Effector CD8-positive, alpha-beta T cell (primary cell): ENCODE data around the gene PRR12.

Source experiments
- DNase-seq: peaks from one replicate; lab custom pipeline; 2025; lab: John Stamatoyannopoulos, UW
- total RNA-seq, 4 experiments: gene quantifications; one replicate each; lab custom pipeline; 2026; lab: John Stamatoyannopoulos, UW

PRR12 gene, protein sequence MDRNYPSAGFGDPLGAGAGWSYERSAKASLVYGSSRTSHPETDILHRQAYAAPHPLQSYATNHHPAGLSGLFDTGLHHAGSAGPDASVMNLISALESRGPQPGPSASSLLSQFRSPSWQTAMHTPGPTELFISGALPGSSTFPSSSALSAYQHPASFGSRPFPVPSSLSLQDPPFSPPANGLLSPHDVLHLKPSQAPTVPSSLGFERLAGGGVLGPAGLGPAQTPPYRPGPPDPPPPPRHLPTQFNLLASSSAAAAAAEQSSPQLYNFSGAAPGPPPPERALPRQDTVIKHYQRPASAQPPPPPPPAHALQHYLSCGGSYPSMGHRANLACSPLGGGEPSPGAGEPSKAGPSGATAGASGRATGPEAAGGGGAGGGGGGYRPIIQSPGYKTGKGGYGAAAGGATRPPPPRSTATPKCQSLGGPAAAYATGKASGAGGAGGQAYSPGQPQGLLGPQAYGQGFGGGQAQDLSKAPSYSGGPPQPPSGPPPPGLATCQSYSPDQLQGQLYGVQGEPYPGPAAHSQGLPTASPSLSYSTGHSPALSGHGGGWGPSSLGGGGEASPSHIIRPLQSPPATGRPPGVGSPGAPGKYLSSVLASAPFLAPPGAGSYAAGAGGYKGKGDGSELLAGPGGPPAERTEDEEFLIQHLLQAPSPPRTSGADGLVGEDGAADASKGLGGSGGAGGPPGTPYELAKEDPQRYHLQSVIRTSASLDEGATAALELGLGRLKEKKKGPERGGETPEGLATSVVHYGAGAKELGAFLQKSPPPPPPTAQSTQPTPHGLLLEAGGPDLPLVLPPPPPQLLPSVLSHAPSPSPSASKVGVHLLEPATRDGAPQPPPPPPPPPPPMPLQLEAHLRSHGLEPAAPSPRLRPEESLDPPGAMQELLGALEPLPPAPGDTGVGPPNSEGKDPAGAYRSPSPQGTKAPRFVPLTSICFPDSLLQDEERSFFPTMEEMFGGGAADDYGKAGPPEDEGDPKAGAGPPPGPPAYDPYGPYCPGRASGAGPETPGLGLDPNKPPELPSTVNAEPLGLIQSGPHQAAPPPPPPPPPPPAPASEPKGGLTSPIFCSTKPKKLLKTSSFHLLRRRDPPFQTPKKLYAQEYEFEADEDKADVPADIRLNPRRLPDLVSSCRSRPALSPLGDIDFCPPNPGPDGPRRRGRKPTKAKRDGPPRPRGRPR (N-terminal part only)
- 34.5 to 83.4 (median 51.7) reads per million in 4 experiments for total RNA-seq

DNA sequence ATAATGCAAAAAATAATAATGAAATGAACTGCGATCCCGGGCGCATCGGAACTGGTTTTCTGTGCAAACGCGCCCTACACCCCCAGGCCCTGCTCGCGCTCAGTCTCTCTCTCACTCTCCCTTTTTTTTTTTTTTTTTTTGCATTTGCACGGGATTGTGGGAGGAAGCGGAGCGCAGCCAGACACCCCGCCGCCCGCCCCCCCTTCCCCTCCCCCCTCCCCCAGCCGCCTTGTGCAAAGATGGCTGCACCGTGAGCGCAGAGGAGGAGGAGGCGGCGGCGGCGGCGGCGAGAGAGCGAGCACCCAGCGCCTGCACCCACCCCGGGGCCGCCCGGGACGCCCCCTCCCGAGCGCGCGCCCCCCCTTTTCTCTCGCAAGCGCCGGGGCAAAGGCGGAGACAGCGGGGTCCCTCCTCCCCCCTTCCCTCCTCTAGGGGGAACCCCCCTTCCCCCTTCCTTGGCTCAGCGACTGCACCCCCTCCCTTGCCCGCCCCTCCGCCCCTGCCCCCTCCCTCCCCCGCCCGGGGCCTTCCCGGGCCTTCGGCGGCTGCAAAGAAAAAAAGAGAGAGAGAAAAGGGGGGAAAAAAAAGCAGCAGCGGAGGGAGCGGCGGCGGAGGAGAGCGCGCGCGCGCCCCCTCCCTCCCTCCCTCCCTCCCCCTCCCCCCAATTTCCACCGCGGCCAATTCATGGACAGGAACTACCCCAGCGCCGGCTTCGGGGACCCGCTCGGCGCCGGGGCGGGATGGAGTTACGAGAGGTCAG, at the start of gene PRR12:
Gene PRR12, plus strand, starts transcription at position 212 of the 760 bp plus-strand sequence. Its CDS starts 473 bp downstream, at position 685.
- peak; percentile 70 for DNase-seq

GRCh38 chr19:49541914-49542313, 49.1 kb upstream of the PRR12 start:
- DNase-seq = no peak

GRCh38 chr19:49542446-49542845, 48.5 kb upstream of the PRR12 start:
- no peak for DNase-seq

DNA sequence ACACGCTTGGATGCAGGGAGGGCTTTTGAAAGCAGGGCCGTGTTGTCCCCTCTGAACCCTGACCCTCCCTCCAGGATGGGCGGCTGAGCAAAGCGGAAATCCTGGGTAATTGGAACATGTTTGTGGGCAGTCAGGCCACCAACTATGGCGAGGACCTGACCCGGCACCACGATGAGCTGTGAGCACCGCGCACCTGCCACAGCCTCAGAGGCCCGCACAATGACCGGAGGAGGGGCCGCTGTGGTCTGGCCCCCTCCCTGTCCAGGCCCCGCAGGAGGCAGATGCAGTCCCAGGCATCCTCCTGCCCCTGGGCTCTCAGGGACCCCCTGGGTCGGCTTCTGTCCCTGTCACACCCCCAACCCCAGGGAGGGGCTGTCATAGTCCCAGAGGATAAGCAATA, 48.0 kb upstream of the PRR12 start:
- no peak for DNase-seq

GRCh38 chr19:49544154-49544553, 46.8 kb upstream of the PRR12 start:
- no peak for DNase-seq

GRCh38 chr19:49546825-49547565, 44.0 kb upstream of the PRR12 start:
- peak; percentile 51 for DNase-seq

GRCh38 chr19:49549045-49549444, 41.9 kb upstream of the PRR12 start:
- no peak for DNase-seq

- no peak for DNase-seq
Observed at GRCh38 chr19:49551531-49551930, 39.5 kb upstream of the PRR12 start.

DNA sequence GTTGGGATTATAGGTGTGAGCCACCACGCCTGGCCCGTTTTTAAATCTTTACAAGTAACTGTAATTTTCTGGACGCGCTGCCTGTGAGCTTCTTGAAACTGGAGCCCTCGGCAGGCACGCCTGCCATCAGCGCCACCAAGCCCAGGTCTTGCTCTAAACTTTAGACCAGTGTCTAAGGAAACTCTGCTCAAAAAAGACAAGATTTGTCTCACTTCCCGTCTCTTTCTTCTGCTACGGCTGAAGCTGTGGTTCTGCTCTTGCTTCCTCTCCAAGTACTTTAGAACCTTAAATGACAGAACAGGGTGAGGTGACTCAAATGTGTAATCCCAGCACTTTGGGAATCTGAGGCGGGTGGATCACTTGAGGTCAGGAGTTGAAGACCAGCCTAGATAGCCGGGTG, 38.2 kb upstream of the PRR12 start:
- DNase-seq = peak; percentile 10

DNA sequence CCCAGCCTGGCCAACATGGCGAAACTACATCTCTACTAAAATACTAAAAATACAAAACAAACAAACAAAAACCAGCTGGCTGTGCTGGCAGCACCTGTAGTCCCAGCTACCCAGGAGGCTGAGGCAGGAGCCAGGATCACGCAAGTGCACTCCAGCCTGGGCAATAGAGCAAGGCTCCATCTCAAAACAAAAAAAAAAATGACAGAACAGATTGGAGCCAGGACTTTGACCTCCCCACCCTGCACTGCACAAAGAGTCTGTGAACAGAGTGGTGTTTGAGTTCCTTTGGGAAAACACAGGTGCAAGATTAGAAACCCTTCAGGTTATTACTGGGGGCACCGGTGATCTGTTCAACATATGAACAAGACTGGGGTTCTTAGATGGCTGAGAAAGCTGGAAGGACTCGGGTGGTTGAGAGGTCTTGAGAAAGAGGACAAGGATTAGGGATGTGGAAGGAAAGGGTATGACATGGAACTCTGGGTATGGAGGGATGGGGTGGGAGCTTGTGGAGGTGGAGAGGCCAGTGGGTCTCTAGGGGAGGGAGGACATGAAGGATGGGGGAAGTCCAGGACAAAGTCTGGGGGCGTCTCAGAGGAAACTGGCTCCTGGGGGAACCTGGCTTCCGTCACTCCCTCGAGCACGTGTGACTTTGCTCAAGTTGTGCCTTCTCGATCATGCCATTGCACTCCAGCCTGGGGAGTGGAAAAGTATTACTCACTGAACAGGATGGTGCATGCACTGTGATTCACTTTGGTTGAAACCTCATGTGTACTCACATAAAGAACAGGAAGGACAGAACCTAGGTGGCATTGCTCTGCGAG, 37.3 kb upstream of the PRR12 start:
- peak; percentile 13 for DNase-seq

DNA sequence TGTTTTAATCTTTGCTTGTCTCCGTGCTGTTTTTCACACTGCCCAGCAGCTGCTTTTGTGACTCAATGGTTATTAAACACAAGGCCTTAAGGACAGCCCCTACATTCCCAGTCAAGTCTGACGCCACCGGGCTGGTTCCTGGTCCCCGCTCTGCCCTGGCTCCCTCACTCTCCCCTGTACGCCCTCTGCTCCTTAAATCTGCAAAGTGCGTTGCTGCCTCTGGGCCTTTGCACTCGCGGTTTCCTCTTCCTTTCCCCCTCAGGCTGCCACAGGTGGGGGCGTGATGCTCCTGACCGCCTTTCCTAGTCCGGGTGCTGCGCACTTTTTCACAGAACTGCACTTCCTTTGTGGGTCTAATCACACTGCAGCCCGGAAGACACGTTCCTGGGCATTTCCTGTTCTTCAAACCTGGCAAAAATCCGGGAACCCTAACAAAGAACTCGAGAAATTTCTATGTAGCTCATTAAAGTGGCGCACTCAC, 36.2 kb upstream of the PRR12 start:
- DNase-seq = peak; percentile 20

GRCh38 chr19:49555600-49556411, 35.2 kb upstream of the PRR12 start:
- DNase-seq = peak; percentile 73

- peak; percentile 45 for DNase-seq
Observed at GRCh38 chr19:49556412-49557398, 34.3 kb upstream of the PRR12 start.

DNA sequence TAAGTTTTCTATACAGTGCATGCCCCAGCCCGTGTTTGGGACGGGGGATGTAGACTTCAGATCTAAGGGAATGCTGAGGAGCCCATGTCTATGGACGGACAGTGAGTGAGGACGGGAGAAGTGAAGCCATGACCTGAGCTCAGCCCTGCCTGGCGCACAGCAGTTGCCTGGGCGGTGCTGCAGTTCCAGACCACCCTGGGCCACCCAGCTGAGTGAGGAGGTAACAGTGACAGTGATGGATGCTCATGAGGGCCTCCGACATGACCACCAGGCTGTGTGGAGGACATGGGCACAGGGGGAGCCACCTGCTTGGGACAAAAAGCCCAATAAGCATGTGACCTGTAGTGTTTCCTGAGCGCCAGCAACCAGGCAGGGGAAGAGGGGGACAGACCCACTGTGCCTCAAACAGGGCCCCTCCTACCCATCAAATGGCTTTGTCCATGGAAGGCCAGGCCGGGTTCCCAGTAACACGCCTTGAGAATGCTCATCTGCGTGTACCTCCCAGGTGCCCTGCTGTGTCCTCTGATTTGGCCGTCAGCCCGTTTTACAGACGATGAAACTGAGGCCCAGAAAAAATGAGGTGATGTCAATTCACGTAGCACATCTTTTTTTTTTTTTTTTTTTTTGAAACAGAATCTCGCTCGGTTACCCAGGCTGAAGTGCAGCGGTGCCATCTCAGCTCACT, 33.2 kb upstream of the PRR12 start:
- no peak for DNase-seq

- peak; percentile 9 for DNase-seq
Observed at GRCh38 chr19:49558591-49558990, 32.4 kb upstream of the PRR12 start.

GRCh38 chr19:49559443-49559842, 31.5 kb upstream of the PRR12 start:
- DNase-seq = no peak

- no peak for DNase-seq
Observed at GRCh38 chr19:49559928-49560327, 31.1 kb upstream of the PRR12 start.
